ENCODE data around the gene WDR36. TPM values are rescaled to one million over a fixed set of nuclear protein-coding genes. Genes with fewer than 3 reads are reported as not detected.

The WDR36 gene
- 10 to 100 TPM; 24.8 to 37.4 (median 29.7) TPM for total RNA-seq
- polyA plus RNA-seq = 10 to 100 TPM; 24.4 to 30.8 TPM
- 56.1 reads per million, percentile 74 among the genes with 10 or more reads in this experiment for total RNA-seq

DNA sequence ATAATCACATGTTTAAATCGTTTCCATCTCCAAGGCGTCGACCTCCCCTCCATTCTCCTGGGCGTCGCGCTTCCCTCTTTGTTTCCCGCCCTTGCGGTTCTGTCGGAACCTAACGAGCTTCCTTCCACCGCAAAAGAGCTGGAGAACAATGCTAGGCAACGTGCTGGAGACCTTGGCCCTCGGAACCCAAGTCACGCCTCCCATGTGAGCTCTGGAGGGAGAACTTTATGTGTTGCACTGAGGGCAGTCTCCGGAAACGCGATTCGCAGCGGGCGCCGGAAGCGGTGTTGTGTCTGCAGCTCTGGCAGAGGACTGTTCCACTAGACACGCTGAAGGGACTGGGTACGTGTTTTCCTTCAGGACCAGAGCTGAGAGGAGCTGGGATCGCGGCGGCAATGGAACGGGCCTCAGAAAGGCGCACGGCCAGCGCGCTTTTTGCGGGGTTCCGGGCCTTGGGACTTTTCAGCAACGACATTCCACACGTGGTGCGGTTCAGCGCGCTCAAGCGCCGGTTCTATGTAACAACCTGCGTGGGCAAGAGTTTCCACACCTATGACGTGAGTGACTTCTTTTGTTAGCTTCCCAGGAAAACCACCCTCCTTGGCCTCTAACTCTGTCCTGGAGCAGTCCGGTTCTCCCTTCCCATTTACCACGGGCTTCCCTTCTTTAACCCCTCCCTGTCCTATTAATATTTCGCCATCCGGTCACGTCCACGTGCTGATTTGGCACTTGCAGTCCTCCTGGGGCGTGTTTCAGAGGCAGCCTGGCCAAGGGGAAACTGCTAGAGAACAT lies at the start of gene WDR36:
WDR36 (plus strand) TSS at position 287 of the 792 bp plus-strand sequence; CDS start at position 396, 109 bp downstream.
- Mint-ChIP-seq H3K27me3 (peaks cover 0 to 12% (median 5%) of the 10 kb centered on the region in 5 donors), H3K4me1 (peaks cover 22 to 49% (median 39%) of the 10 kb centered on the region in 7 donors), H3K4me3 (peak within 1 kb of the TSS; percentile 91 to 99 (median 98)), H3K27ac (peak within 1 kb of the TSS; percentile 66 to 98 (median 94)), H3K9me3 (peaks cover 0 to 4% (median 0%) of the 10 kb centered on the region in 11 donors), H3K36me3 (peaks cover 0 to 13% (median 3%) of the 10 kb centered on the region in 5 donors)
- peak; percentile 99 for ATAC-seq
- Histone ChIP-seq H3K27ac (ENCODE audit: low read depth, low read length) (peak within 1 kb of the TSS; percentile 82), H3K9me3 (ENCODE audit: control insufficient read depth in 2 of 3, low read length in 3 of 3) (no peaks in the 10 kb centered on the region), H3K4me1 (ENCODE audit: control insufficient read depth in 2 of 2, insufficient read depth in 2 of 2, low read length in 2 of 2) (peaks cover 11 to 20% of the 10 kb centered on the region in 2 donors), H3K36me3 (ENCODE audit: control insufficient read depth in 2 of 3, insufficient read depth in 3 of 3, low read length in 3 of 3) (peaks cover 0 to 5% (median 0%) of the 10 kb centered on the region in 3 experiments), H3K27me3 (ENCODE audit: control insufficient read depth in 2 of 2, insufficient read depth in 2 of 2, low read length in 2 of 2) (no peaks in the 10 kb centered on the region), H3K4me3 (ENCODE audit: low read length) (peak within 1 kb of the TSS; percentile 88)
- ChIA-PET CTCF (interaction anchor here (0.6 kb wide), 1 partner anchor 526 kb away, joined by 3 read pairs; no protein-coding TSS in a partner anchor), POLR2A (interaction anchor here (1.0 to 1.5 kb wide), 4 partner anchors 10 to 421 kb away, joined by 3 to 6 read pairs (median 4); partner anchors contain the start of gene SLC25A46)
- DNase-seq = peak; percentile 80 to 95 (median 87)
- intact Hi-C loops (cut with micrococcal nuclease) = loop anchor here (1.0 to 5.0 kb wide), 17 partner anchors 19 to 1769 kb away; partner anchors contain the start of genes CAMK4 (in 2 of the 2), NREP (in 2 of the 2), STARD4 (in 2 of the 2) and MAN2A1 (in 1 of the 2)

GRCh38 chr5:111043712-111044506 lies 48.2 kb upstream of the WDR36 start:
- no peaks in the 10 kb centered on the region for H3K36me3 Mint-ChIP-seq
- ChIA-PET CTCF (no interaction called here), POLR2A (no interaction called here)
- intact Hi-C loops (cut with micrococcal nuclease) = no loop called here
- Histone ChIP-seq H3K27ac (ENCODE audit: low read depth, low read length) (no peak overlapping the region), H3K9me3 (ENCODE audit: control insufficient read depth in 2 of 3, low read length in 3 of 3) (no peaks in the 10 kb centered on the region), H3K27me3 (ENCODE audit: control insufficient read depth in 2 of 2, insufficient read depth in 2 of 2, low read length in 2 of 2) (no peaks in the 10 kb centered on the region), H3K4me1 (ENCODE audit: control insufficient read depth in 2 of 2, insufficient read depth in 2 of 2, low read length in 2 of 2) (no peaks in the 10 kb centered on the region), H3K36me3 (ENCODE audit: control insufficient read depth in 2 of 3, insufficient read depth in 3 of 3, low read length in 3 of 3) (no peaks in the 10 kb centered on the region), H3K4me3 (ENCODE audit: low read length) (no peak overlapping the region)
- no peak overlapping the region for H3K4me3 Mint-ChIP-seq
- H3K27ac Mint-ChIP-seq = no peak overlapping the region
- H3K27me3 Mint-ChIP-seq = peaks cover 2 to 14% (median 11%) of the 10 kb centered on the region in 5 donors
- ATAC-seq (no peak), DNase-seq (no peak)
- H3K9me3 Mint-ChIP-seq = peaks cover 0 to 3% (median 0%) of the 10 kb centered on the region in 11 donors
- no peaks in the 10 kb centered on the region for H3K4me1 Mint-ChIP-seq

- ChIA-PET POLR2A (no interaction called here), CTCF (no interaction called here)
- Mint-ChIP-seq H3K27me3 (peaks cover 27 to 68% (median 63%) of the 10 kb centered on the region in 5 donors), H3K4me1 (no peaks in the 10 kb centered on the region), H3K27ac (no peak overlapping the region), H3K9me3 (peaks cover 0 to 24% (median 8%) of the 10 kb centered on the region in 11 donors), H3K4me3 (no peak overlapping the region), H3K36me3 (peaks cover 0 to 6% (median 0%) of the 10 kb centered on the region in 5 donors)
- ATAC-seq (no peak), DNase-seq (no peak)
- H3K9me3 ChIP-seq (ENCODE audit: control insufficient read depth in 2 of 3, low read length in 3 of 3) = no peaks in the 10 kb centered on the region
- H3K36me3 ChIP-seq (ENCODE audit: control insufficient read depth in 2 of 3, insufficient read depth in 3 of 3, low read length in 3 of 3) = no peaks in the 10 kb centered on the region
- no peak overlapping the region for H3K27ac ChIP-seq (ENCODE audit: low read depth, low read length)
- H3K4me3 ChIP-seq (ENCODE audit: low read length) = no peak overlapping the region
- no peaks in the 10 kb centered on the region for H3K4me1 ChIP-seq (ENCODE audit: control insufficient read depth in 2 of 2, insufficient read depth in 2 of 2, low read length in 2 of 2)
- intact Hi-C loops (cut with micrococcal nuclease) = no loop called here
- no peaks in the 10 kb centered on the region for H3K27me3 ChIP-seq (ENCODE audit: control insufficient read depth in 2 of 2, insufficient read depth in 2 of 2, low read length in 2 of 2)
Observed at GRCh38 chr5:111058064-111058463, 34.1 kb upstream of the WDR36 start.

- Mint-ChIP-seq H3K4me1 (no peaks in the 10 kb centered on the region), H3K4me3 (no peak overlapping the region), H3K36me3 (peaks cover 0 to 6% (median 0%) of the 10 kb centered on the region in 5 donors), H3K9me3 (peaks cover 0 to 19% (median 8%) of the 10 kb centered on the region in 11 donors), H3K27ac (no peak overlapping the region), H3K27me3 (peaks cover 33 to 66% (median 62%) of the 10 kb centered on the region in 5 donors)
- Histone ChIP-seq H3K4me1 (ENCODE audit: control insufficient read depth in 2 of 2, insufficient read depth in 2 of 2, low read length in 2 of 2) (no peaks in the 10 kb centered on the region), H3K9me3 (ENCODE audit: control insufficient read depth in 2 of 3, low read length in 3 of 3) (no peaks in the 10 kb centered on the region), H3K27ac (ENCODE audit: low read depth, low read length) (no peak overlapping the region), H3K27me3 (ENCODE audit: control insufficient read depth in 2 of 2, insufficient read depth in 2 of 2, low read length in 2 of 2) (no peaks in the 10 kb centered on the region), H3K4me3 (ENCODE audit: low read length) (no peak overlapping the region), H3K36me3 (ENCODE audit: control insufficient read depth in 2 of 3, insufficient read depth in 3 of 3, low read length in 3 of 3) (no peaks in the 10 kb centered on the region)
- ATAC-seq (no peak), DNase-seq (no peak)
- POLR2A ChIA-PET = no interaction called here
- intact Hi-C loops (cut with micrococcal nuclease) = no loop called here
- CTCF ChIA-PET = no interaction called here
Observed at GRCh38 chr5:111060169-111060568, 32.0 kb upstream of the WDR36 start.

DNA sequence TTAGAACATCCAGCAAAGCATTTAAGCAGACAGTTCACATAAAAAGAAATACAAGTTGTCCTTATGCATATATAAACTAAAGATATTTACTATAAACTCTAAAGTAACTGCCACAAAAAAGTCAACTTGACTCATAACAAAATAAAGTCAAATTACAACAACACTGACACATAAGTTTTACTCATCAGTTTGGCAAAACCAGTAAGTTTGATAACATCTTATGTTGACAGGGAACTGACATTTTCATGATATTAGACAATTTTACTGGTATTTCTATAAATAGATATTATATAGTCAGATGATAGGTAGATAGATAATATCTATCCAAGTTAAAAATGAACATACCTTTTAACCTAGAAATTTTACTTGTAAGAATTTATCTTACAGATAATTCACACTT lies 30.5 kb upstream of the WDR36 start:
- Mint-ChIP-seq H3K9me3 (peaks cover 0 to 16% (median 8%) of the 10 kb centered on the region in 11 donors), H3K36me3 (peaks cover 0 to 6% (median 0%) of the 10 kb centered on the region in 5 donors), H3K27ac (no peak overlapping the region), H3K4me3 (no peak overlapping the region), H3K4me1 (no peaks in the 10 kb centered on the region), H3K27me3 (peaks cover 45 to 65% (median 63%) of the 10 kb centered on the region in 5 donors)
- Histone ChIP-seq H3K27me3 (ENCODE audit: control insufficient read depth in 2 of 2, insufficient read depth in 2 of 2, low read length in 2 of 2) (peaks cover 0 to 5% of the 10 kb centered on the region in 2 donors), H3K27ac (ENCODE audit: low read depth, low read length) (no peak overlapping the region), H3K9me3 (ENCODE audit: control insufficient read depth in 2 of 3, low read length in 3 of 3) (no peaks in the 10 kb centered on the region), H3K36me3 (ENCODE audit: control insufficient read depth in 2 of 3, insufficient read depth in 3 of 3, low read length in 3 of 3) (no peaks in the 10 kb centered on the region), H3K4me3 (ENCODE audit: low read length) (no peak overlapping the region), H3K4me1 (ENCODE audit: control insufficient read depth in 2 of 2, insufficient read depth in 2 of 2, low read length in 2 of 2) (no peaks in the 10 kb centered on the region)
- CTCF ChIA-PET = no interaction called here
- DNase-seq = no peak
- POLR2A ChIA-PET = no interaction called here
- intact Hi-C loops (cut with micrococcal nuclease) = loop anchor here in 1 of 2 donors (2.0 kb wide), 1 partner anchor 305 kb away; no protein-coding TSS in a partner anchor
- no peak for ATAC-seq

GRCh38 chr5:111063709-111064322 lies 28.3 kb upstream of the WDR36 start:
- Histone ChIP-seq H3K27me3 (ENCODE audit: control insufficient read depth in 2 of 2, insufficient read depth in 2 of 2, low read length in 2 of 2) (peaks cover 0 to 5% of the 10 kb centered on the region in 2 donors), H3K36me3 (ENCODE audit: control insufficient read depth in 2 of 3, insufficient read depth in 3 of 3, low read length in 3 of 3) (no peaks in the 10 kb centered on the region), H3K9me3 (ENCODE audit: control insufficient read depth in 2 of 3, low read length in 3 of 3) (no peaks in the 10 kb centered on the region), H3K27ac (ENCODE audit: low read depth, low read length) (no peak overlapping the region), H3K4me1 (ENCODE audit: control insufficient read depth in 2 of 2, insufficient read depth in 2 of 2, low read length in 2 of 2) (no peaks in the 10 kb centered on the region), H3K4me3 (ENCODE audit: low read length) (no peak overlapping the region)
- Mint-ChIP-seq H3K27ac (no peak overlapping the region), H3K9me3 (peaks cover 0 to 12% (median 5%) of the 10 kb centered on the region in 11 donors), H3K36me3 (peaks cover 0 to 2% (median 0%) of the 10 kb centered on the region in 5 donors), H3K4me1 (no peaks in the 10 kb centered on the region), H3K4me3 (no peak overlapping the region), H3K27me3 (peaks cover 58 to 72% (median 64%) of the 10 kb centered on the region in 5 donors)
- DNase-seq (no peak), ATAC-seq (no peak)
- CTCF ChIA-PET = no interaction called here
- intact Hi-C loops (cut with micrococcal nuclease) = loop anchor here in 1 of 2 donors (2.0 kb wide), 1 partner anchor 307 kb away; no protein-coding TSS in a partner anchor
- POLR2A ChIA-PET = no interaction called here
